CD14-positive monocyte (primary cell): ENCODE results near the gene RNASE3. TPM values are rescaled to one million over a fixed set of nuclear protein-coding genes. Genes with fewer than 3 reads are reported as not detected.
A peak's percentile ranks its signal among the peaks of the same experiment; 100 is the strongest.

Experiments used
- DNase-seq, 3 donors: peaks; one replicate each; pipeline ENCODE4 v3.0.0-alpha.2; 2011 to 2022
- H2AFZ ChIP-seq: 2 replicates; pipeline ENCODE4 v1.6.0; 2012; ENCODE audit warnings: mild to moderate bottlenecking, low read depth, low read length, inconsistent platforms; ENCODE audit not compliant: insufficient read depth, poor library complexity, severe bottlenecking
- H3K27ac ChIP-seq, 2 donors: 1 replicate in 1 of 2; 2 replicates in 1 of 2; pipeline ENCODE4 v1.5.1; 2012 to 2013; ENCODE audit warnings: low read length in 2 of 2, control low read depth in 1 of 2, inconsistent platforms in 1 of 2, low read depth in 1 of 2, mild to moderate bottlenecking in 1 of 2
- H3K27me3 ChIP-seq, 2 donors: one replicate each; pipeline versions ENCODE4 v1.6.0 to v1.6.1; 2011 to 2013; ENCODE audit warnings: low read length in 2 of 2; ENCODE audit not compliant: control insufficient read depth in 2 of 2, insufficient read depth in 2 of 2
- H3K36me3 ChIP-seq, 2 donors: replicated peaks in 1 of 2; 1 replicate in 1 of 2; 2 replicates in 1 of 2; pipeline versions ENCODE4 v1.5.1 to v1.6.1; 2012 to 2013; ENCODE audit warnings: low read length in 2 of 2, control low read depth in 1 of 2, inconsistent platforms in 1 of 2, mild to moderate bottlenecking in 1 of 2; ENCODE audit not compliant: insufficient read depth in 2 of 2, control insufficient read depth in 1 of 2
- H3K4me1 ChIP-seq, 2 donors: 1 replicate in 1 of 2; 2 replicates in 1 of 2; pipeline versions ENCODE4 v1.5.1 to v1.6.1; 2012 to 2013; ENCODE audit warnings: low read length in 2 of 2, control low read depth in 1 of 2, inconsistent platforms in 1 of 2, mild to moderate bottlenecking in 1 of 2, moderate library complexity in 1 of 2; ENCODE audit not compliant: insufficient read depth in 2 of 2, control insufficient read depth in 1 of 2
- H3K4me2 ChIP-seq: replicated peaks from 2 replicates; pipeline ENCODE3; 2012; ENCODE audit warnings: low read length, moderate library complexity, mild to moderate bottlenecking; ENCODE audit not compliant: poor library complexity, severe bottlenecking; ENCODE audit errors: extremely low read depth
- H3K4me3 ChIP-seq, 3 experiments: fragments of 200-600 bp in 1 of 3; sonication (generic) in 1 of 3; replicated peaks in 1 of 3; 1 replicate in 2 of 3; 2 replicates in 1 of 3; pipeline ENCODE4 v1.5.1; 2011 to 2013; ENCODE audit warnings: low read length in 3 of 3, mild to moderate bottlenecking in 3 of 3, control low read depth in 2 of 3, low read depth in 2 of 3, inconsistent platforms in 1 of 3, moderate library complexity in 1 of 3
- H3K79me2 ChIP-seq: 2 replicates; pipeline ENCODE4 v1.6.0; 2012; ENCODE audit warnings: mild to moderate bottlenecking, control low read depth, inconsistent platforms, low read length, moderate library complexity; ENCODE audit not compliant: insufficient read depth
- H3K9ac ChIP-seq: 2 replicates; pipeline ENCODE4 v1.6.0; 2017; ENCODE audit warnings: low read length, mild to moderate bottlenecking; ENCODE audit not compliant: insufficient read depth, poor library complexity, severe bottlenecking
- H3K9me3 ChIP-seq, 2 donors: replicated peaks in 1 of 2; 1 replicate in 1 of 2; 2 replicates in 1 of 2; pipeline versions ENCODE4 v1.5.1 to v1.6.1; 2012 to 2013; ENCODE audit warnings: low read length in 2 of 2, control low read depth in 1 of 2; ENCODE audit not compliant: control insufficient read depth in 1 of 2, insufficient read depth in 1 of 2
- H4K20me1 ChIP-seq: 2 replicates; pipeline ENCODE4 v1.6.0; 2012; ENCODE audit warnings: mild to moderate bottlenecking, low read length, control low read depth, moderate library complexity; ENCODE audit not compliant: insufficient read depth
- H3K27ac Mint-ChIP-seq, 7 donors: one replicate each; pipeline ENCODE4 v1.8.0; 2020; ENCODE audit warnings: mild to moderate bottlenecking in 7 of 7, mixed read lengths in 7 of 7, moderate library complexity in 6 of 7, inconsistent platforms in 2 of 7
- H3K27me3 Mint-ChIP-seq, 3 donors: one replicate each; pipeline ENCODE4 v1.8.0; 2021 to 2022; ENCODE audit warnings: low read depth in 3 of 3, mild to moderate bottlenecking in 3 of 3, mixed read lengths in 3 of 3, moderate library complexity in 3 of 3, inconsistent platforms in 1 of 3
- H3K36me3 Mint-ChIP-seq, 2 donors: one replicate each; pipeline ENCODE4 v1.8.0; 2020; ENCODE audit warnings: mixed read lengths in 2 of 2, inconsistent platforms in 1 of 2, mild to moderate bottlenecking in 1 of 2
- H3K4me1 Mint-ChIP-seq: one replicate; pipeline ENCODE4 v1.8.0; 2020; ENCODE audit warnings: mild to moderate bottlenecking, mixed read lengths
- H3K4me3 Mint-ChIP-seq, 2 donors: one replicate each; pipeline ENCODE4 v1.8.0; 2020; ENCODE audit warnings: mild to moderate bottlenecking in 2 of 2, mixed read lengths in 2 of 2, moderate library complexity in 1 of 2
- H3K9me3 Mint-ChIP-seq, 7 donors: one replicate each; pipeline ENCODE4 v1.8.0; 2020 to 2022; ENCODE audit warnings: mixed read lengths in 7 of 7, mild to moderate bottlenecking in 6 of 7, moderate library complexity in 6 of 7, inconsistent platforms in 2 of 7
- WGBS: methylation state at CpG from one replicate; pipeline ENCODE4 v1.1.5; 2013; ENCODE audit warnings: missing lambda C conversion rate; ENCODE audit not compliant: insufficient coverage; 5-methylcytosine and 5-hydroxymethylcytosine counted together
- intact Hi-C, 2 donors: fragments of 100-400 bp; cut with micrococcal nuclease; formaldehyde crosslinking; loops; one replicate each; pipeline versions ENCODE4 v1.15.0 to v1.15.1; 2023
- polyA plus RNA-seq, 3 donors: library from polyadenylated mRNA; depleted of rRNA in 1 of 3; unstranded in 2 of 3; stranded (reverse) in 1 of 3; fragments of 300-500 nt in 2 of 3; fragments of >200 nt in 1 of 3; fragmentation: Illumina TruSeq in 2 of 3; gene quantifications; 1 replicate in 2 of 3; 2 replicates in 1 of 3; pipeline ENCODE4 v1.2.3, GENCODE V29; 2012 to 2021
- TF ChIP-seq, protein P1 (sequence below): fragments of 200-600 bp; IDR thresholded peaks from one replicate; pipeline ENCODE4 v1.8.0; 2022; ENCODE audit warnings: antibody characterized with exemption, mild to moderate bottlenecking

The RNASE3 gene
- polyA plus RNA-seq, 3 donors = 5.1 to 13.8 (median 8.4) TPM

DNA sequence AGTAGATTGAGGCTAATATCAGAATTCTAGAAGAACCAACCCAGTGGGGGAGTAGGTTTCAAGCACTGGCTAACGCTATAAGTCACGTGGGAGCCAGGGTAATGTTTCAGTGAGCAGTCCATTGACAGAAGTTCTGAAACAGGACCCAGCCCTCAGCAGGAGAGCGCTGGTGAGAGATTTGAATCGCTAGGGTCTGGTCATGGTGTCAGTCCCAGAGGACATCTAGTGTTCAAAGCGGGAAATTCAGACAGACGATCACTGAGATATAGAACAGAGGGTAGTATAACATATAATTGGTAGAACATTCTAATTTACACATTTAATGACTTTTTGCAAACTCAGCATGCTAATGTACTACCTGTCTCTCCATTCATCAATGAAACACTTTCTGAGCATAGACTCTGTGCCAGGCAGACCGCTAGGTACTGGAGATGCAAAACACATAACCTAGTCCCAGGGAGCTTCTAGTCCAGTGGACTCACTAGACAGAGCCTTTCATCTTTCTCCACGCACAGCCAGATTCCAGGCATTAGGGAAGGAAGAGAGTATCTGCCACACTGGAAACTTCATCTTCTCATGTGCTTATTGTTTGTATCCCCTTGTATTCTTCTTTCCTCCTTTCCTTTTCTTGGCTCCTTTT lies 35.4 kb upstream of the RNASE3 start:
- no peaks in the 10 kb centered on the region for H3K36me3 ChIP-seq
- no peak overlapping the region for H3K27ac ChIP-seq
- peaks cover 4 to 6% of the 10 kb centered on the region in 2 donors for H3K4me1 ChIP-seq
- H3K4me3 ChIP-seq = no peak overlapping the region
- peaks cover 11% of the 10 kb centered on the region for H3K4me1 Mint-ChIP-seq
- no peaks in the 10 kb centered on the region for H3K9me3 ChIP-seq
- H3K27me3 Mint-ChIP-seq = peaks cover 0 to 2% (median 0%) of the 10 kb centered on the region in 3 donors
- peak overlapping the region in 1 of 7 donors; percentile 32 for H3K27ac Mint-ChIP-seq
- H3K36me3 Mint-ChIP-seq = no peaks in the 10 kb centered on the region
- no peaks in the 10 kb centered on the region for H3K79me2 ChIP-seq
- TF ChIP-seq, protein P1, sequence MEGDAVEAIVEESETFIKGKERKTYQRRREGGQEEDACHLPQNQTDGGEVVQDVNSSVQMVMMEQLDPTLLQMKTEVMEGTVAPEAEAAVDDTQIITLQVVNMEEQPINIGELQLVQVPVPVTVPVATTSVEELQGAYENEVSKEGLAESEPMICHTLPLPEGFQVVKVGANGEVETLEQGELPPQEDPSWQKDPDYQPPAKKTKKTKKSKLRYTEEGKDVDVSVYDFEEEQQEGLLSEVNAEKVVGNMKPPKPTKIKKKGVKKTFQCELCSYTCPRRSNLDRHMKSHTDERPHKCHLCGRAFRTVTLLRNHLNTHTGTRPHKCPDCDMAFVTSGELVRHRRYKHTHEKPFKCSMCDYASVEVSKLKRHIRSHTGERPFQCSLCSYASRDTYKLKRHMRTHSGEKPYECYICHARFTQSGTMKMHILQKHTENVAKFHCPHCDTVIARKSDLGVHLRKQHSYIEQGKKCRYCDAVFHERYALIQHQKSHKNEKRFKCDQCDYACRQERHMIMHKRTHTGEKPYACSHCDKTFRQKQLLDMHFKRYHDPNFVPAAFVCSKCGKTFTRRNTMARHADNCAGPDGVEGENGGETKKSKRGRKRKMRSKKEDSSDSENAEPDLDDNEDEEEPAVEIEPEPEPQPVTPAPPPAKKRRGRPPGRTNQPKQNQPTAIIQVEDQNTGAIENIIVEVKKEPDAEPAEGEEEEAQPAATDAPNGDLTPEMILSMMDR = peak; percentile 84
- no peak overlapping the region for H3K9ac ChIP-seq
- WGBS = 0% methylated on average over 2 of the region's 8 CpGs
- no peaks in the 10 kb centered on the region for H3K27me3 ChIP-seq
- DNase-seq = peak; percentile 67 to 86 (median 79)
- H2AFZ ChIP-seq = no peak overlapping the region
- intact Hi-C loops = loop anchor here (1.0 to 5.0 kb wide), 3 partner anchors 117 to 158 kb away; no protein-coding TSS in a partner anchor
- H4K20me1 ChIP-seq = no peaks in the 10 kb centered on the region
- no peaks in the 10 kb centered on the region for H3K9me3 Mint-ChIP-seq
- no peak overlapping the region for H3K4me2 ChIP-seq
- no peak overlapping the region for H3K4me3 Mint-ChIP-seq

DNA sequence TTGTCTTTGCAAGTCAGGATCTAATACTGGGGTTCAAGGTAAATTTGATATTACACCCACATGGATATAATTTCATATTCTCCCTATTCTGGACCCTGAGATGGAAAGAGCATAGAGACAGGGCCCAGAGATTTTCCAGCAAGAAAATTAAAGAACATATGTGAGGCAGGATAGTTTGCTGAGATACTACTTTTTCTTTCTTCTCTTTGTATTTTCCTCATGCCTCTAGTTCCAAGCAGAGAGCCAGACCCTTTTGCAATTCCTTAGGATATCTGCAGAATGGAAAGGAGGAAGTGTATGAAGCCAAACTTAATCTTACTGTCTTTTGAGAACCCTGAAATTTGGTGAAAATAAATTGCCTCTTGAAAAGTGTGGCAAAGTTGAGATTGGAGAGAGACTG lies 34.0 kb upstream of the RNASE3 start:
- Histone ChIP-seq H3K4me2 (no peak overlapping the region), H3K9me3 (no peaks in the 10 kb centered on the region), H3K27me3 (no peaks in the 10 kb centered on the region), H3K4me3 (no peak overlapping the region), H3K9ac (no peak overlapping the region), H3K27ac (no peak overlapping the region), H3K4me1 (peaks cover 4 to 6% of the 10 kb centered on the region in 2 donors), H2AFZ (no peak overlapping the region), H4K20me1 (no peaks in the 10 kb centered on the region), H3K79me2 (no peaks in the 10 kb centered on the region), H3K36me3 (no peaks in the 10 kb centered on the region)
- intact Hi-C loops = loop anchor here in 1 of 2 donors (5.0 kb wide), 1 partner anchor 115 kb away; no protein-coding TSS in a partner anchor
- TF ChIP-seq, protein P1 = no peak
- Mint-ChIP-seq H3K4me3 (no peak overlapping the region), H3K27me3 (no peaks in the 10 kb centered on the region), H3K36me3 (no peaks in the 10 kb centered on the region), H3K9me3 (peaks cover 0 to 5% (median 2%) of the 10 kb centered on the region in 7 donors), H3K27ac (no peak overlapping the region), H3K4me1 (peaks cover 11% of the 10 kb centered on the region)
- no peak for DNase-seq
